Measurements from ENCODE around the gene CATSPERZ. TPM values are rescaled to one million over a fixed set of nuclear protein-coding genes. Genes with fewer than 3 reads are reported as not detected.

The CATSPERZ gene
- total and polyA plus RNA-seq, 3 donors from 2014 or later: 278 to 1,116 (median 484) TPM

- TF ChIP-seq POLR2A (IDR thresholded peaks at IDR 0.05): no peak
- TF ChIP-seq CTCF (IDR thresholded peaks at IDR 0.05): no peak
- Histone ChIP-seq H3K4me3 (no peak overlapping the region), H3K36me3 (ENCODE audit: low read depth, missing control alignments) (no peaks in the 10 kb centered on the region), H3K27ac (no peak overlapping the region), H3K27me3 (no peaks in the 10 kb centered on the region), H3K4me1 (peaks cover 30% of the 10 kb centered on the region), H3K9me3 (no peaks in the 10 kb centered on the region)
- intact Hi-C loops (cut with DNase I; ENCODE audit: low total_unique reads): no loop called here
- no peak for DNase-seq
- 88 to 100% methylated on average over 6 to 8 of the region's 8 CpGs for WGBS, 2 donors
These were observed 36.2 kb upstream of the CATSPERZ start for GRCh38 chr11:64263947-64264317.

- no peak overlapping the region for H3K4me3 ChIP-seq
- TF ChIP-seq CTCF (IDR thresholded peaks at IDR 0.05) (no peak), POLR2A (IDR thresholded peaks at IDR 0.05) (no peak)
- H3K9me3 ChIP-seq: no peaks in the 10 kb centered on the region
- no peaks in the 10 kb centered on the region for H3K36me3 ChIP-seq (ENCODE audit: low read depth, missing control alignments)
- peak; percentile 33 for DNase-seq
- 74 to 90% methylated on average over 9 to 10 of the region's 10 CpGs for WGBS, 2 donors
- peak overlapping the region in 1 of 2 donors; percentile 26 for H3K27ac ChIP-seq
- no peaks in the 10 kb centered on the region for H3K27me3 ChIP-seq
- intact Hi-C loops (cut with DNase I; ENCODE audit: low total_unique reads): no loop called here
- peaks cover 30% of the 10 kb centered on the region for H3K4me1 ChIP-seq
These were observed 35.7 kb upstream of the CATSPERZ start for GRCh38 chr11:64264371-64264852.

GRCh38 chr11:64265176-64266160 is 34.7 kb upstream of the CATSPERZ start:
- Histone ChIP-seq H3K27ac (no peak overlapping the region), H3K4me1 (peaks cover 30% of the 10 kb centered on the region), H3K4me3 (no peak overlapping the region), H3K36me3 (ENCODE audit: low read depth, missing control alignments) (no peaks in the 10 kb centered on the region), H3K27me3 (no peaks in the 10 kb centered on the region), H3K9me3 (no peaks in the 10 kb centered on the region)
- WGBS, 2 donors: 89 to 93% methylated on average over 16 to 31 of the region's 35 CpGs
- no peak for DNase-seq
- intact Hi-C loops (cut with DNase I; ENCODE audit: low total_unique reads): no loop called here
- TF ChIP-seq CTCF (IDR thresholded peaks at IDR 0.05) (no peak), POLR2A (IDR thresholded peaks at IDR 0.05) (no peak)

- Histone ChIP-seq H3K27me3 (no peaks in the 10 kb centered on the region), H3K9me3 (no peaks in the 10 kb centered on the region), H3K27ac (peak overlapping the region in 1 of 2 donors; percentile 69), H3K36me3 (ENCODE audit: low read depth, missing control alignments) (no peaks in the 10 kb centered on the region), H3K4me3 (no peak overlapping the region), H3K4me1 (peaks cover 31% of the 10 kb centered on the region)
- 92 to 95% methylated on average over 15 of the region's 15 CpGs for WGBS, 2 donors
- no peak for TF ChIP-seq POLR2A (IDR thresholded peaks at IDR 0.05)
- TF ChIP-seq CTCF (IDR thresholded peaks at IDR 0.05): no peak
- DNase-seq: no peak
- intact Hi-C loops (cut with DNase I; ENCODE audit: low total_unique reads): no loop called here
These were observed 33.8 kb upstream of the CATSPERZ start for GRCh38 chr11:64266339-64266738.

All from testis (tissue), 3 donors.